MM.1S (cell line): ENCODE results near the gene YIPF6.

Experiments used
- DNase-seq: peaks from one replicate; pipeline ENCODE4 v3.0.0-alpha.2; 2015
- H2AFZ ChIP-seq: fragments of 300-600 bp; sonication (generic); 2 replicates; pipeline ENCODE4 v1.6.0; 2016; ENCODE audit warnings: antibody characterized with exemption, low read length
- H3F3A ChIP-seq: fragments of 300-600 bp; sonication (generic); 2 replicates; pipeline ENCODE4 v1.6.1; 2016; ENCODE audit warnings: mild to moderate bottlenecking, antibody characterized with exemption, low read length, moderate library complexity, mixed read lengths; ENCODE audit not compliant: insufficient read depth
- H3K27ac ChIP-seq: fragments of 300-600 bp; sonication (generic); 2 replicates; pipeline ENCODE4 v1.5.1; 2016; ENCODE audit warnings: mild to moderate bottlenecking, low read length
- H3K27me3 ChIP-seq: fragments of 300-600 bp; sonication (generic); replicated peaks from 2 replicates; pipeline ENCODE4 v1.6.0; 2016; ENCODE audit warnings: low read length; ENCODE audit not compliant: insufficient read depth
- H3K36me3 ChIP-seq: fragments of 300-600 bp; sonication (generic); replicated peaks from 2 replicates; pipeline ENCODE4 v1.6.1; 2016; ENCODE audit warnings: mild to moderate bottlenecking, low read length, mixed read lengths; ENCODE audit not compliant: insufficient read depth
- H3K4me1 ChIP-seq: fragments of 300-600 bp; sonication (generic); 2 replicates; pipeline ENCODE4 v1.6.1; 2016; ENCODE audit warnings: low read length, mixed read lengths
- H3K4me2 ChIP-seq: fragments of 300-600 bp; sonication (generic); 2 replicates; pipeline ENCODE4 v1.6.0; 2016; ENCODE audit warnings: low read depth, low read length
- H3K4me3 ChIP-seq: fragments of 300-600 bp; sonication (generic); 2 replicates; pipeline ENCODE4 v1.5.1; 2016; ENCODE audit warnings: low read length, mixed read lengths
- H3K79me2 ChIP-seq: fragments of 300-600 bp; sonication (generic); 2 replicates; pipeline ENCODE4 v1.6.1; 2016; ENCODE audit warnings: mixed run types, low read length, mixed read lengths
- H3K9ac ChIP-seq: fragments of 300-600 bp; sonication (generic); 2 replicates; pipeline ENCODE4 v1.6.1; 2016; ENCODE audit warnings: low read length, mixed read lengths
- H3K9me2 ChIP-seq: fragments of 300-600 bp; sonication (generic); replicated peaks from 2 replicates; pipeline ENCODE4 v1.6.1; 2016; ENCODE audit warnings: mild to moderate bottlenecking, low read length, mixed read lengths; ENCODE audit not compliant: insufficient read depth
- H3K9me3 ChIP-seq: fragments of 300-600 bp; sonication (generic); replicated peaks from 2 replicates; pipeline ENCODE4 v1.6.1; 2016; ENCODE audit warnings: mild to moderate bottlenecking, low read length, mixed read lengths; ENCODE audit not compliant: insufficient read depth
- H4K20me1 ChIP-seq: fragments of 300-600 bp; sonication (generic); 2 replicates; pipeline ENCODE4 v1.6.1; 2016; ENCODE audit warnings: mild to moderate bottlenecking, low read length, moderate library complexity, mixed read lengths; ENCODE audit not compliant: insufficient read depth
- CTCF ChIP-seq: fragments of 300-600 bp; sonication (generic); IDR thresholded peaks from 2 replicates; pipeline ENCODE4 v1.5.1; 2016; ENCODE audit warnings: antibody characterized with exemption, low read length, mixed read lengths
- EZH2 ChIP-seq: fragments of 300-600 bp; sonication (generic); optimal IDR thresholded peaks from 2 replicates; pipeline ENCODE3; 2017; ENCODE audit warnings: low read depth, mild to moderate bottlenecking, antibody characterized with exemption, low read length, mixed read lengths
- EZH2phosphoT487 ChIP-seq: fragments of 300-600 bp; sonication (generic); IDR thresholded peaks from 2 replicates; pipeline ENCODE4 v1.6.1; 2018; ENCODE audit warnings: antibody characterized with exemption, low read length

The YIPF6 gene

GRCh38 chrX:68579810-68580209 is 81.0 kb downstream of the YIPF6 start:
- no peak overlapping the region for H3K9ac ChIP-seq
- no peaks in the 10 kb centered on the region for H3K79me2 ChIP-seq
- no peaks in the 10 kb centered on the region for H3K36me3 ChIP-seq
- no peak overlapping the region for H2AFZ ChIP-seq
- no peak overlapping the region for H3K27ac ChIP-seq
- H3K4me1 ChIP-seq, result no peaks in the 10 kb centered on the region
- H3K27me3 ChIP-seq, result no peaks in the 10 kb centered on the region
- no peaks in the 10 kb centered on the region for H3K9me2 ChIP-seq
- H3K4me2 ChIP-seq, result no peak overlapping the region
- no peak for DNase-seq
- H3K4me3 ChIP-seq, result no peak overlapping the region
- no peaks in the 10 kb centered on the region for H3F3A ChIP-seq
- no peaks in the 10 kb centered on the region for H4K20me1 ChIP-seq
- TF ChIP-seq EZH2phosphoT487 (no peak), CTCF (no peak), EZH2 (no peak)
- H3K9me3 ChIP-seq, result no peaks in the 10 kb centered on the region

GRCh38 chrX:68584221-68584620 is 85.4 kb downstream of the YIPF6 start:
- no peaks in the 10 kb centered on the region for H3F3A ChIP-seq
- no peaks in the 10 kb centered on the region for H4K20me1 ChIP-seq
- H3K9me2 ChIP-seq, result no peaks in the 10 kb centered on the region
- no peak for DNase-seq
- no peaks in the 10 kb centered on the region for H3K36me3 ChIP-seq
- H2AFZ ChIP-seq, result no peak overlapping the region
- no peaks in the 10 kb centered on the region for H3K27me3 ChIP-seq
- H3K79me2 ChIP-seq, result no peaks in the 10 kb centered on the region
- H3K9ac ChIP-seq, result no peak overlapping the region
- TF ChIP-seq EZH2 (no peak), EZH2phosphoT487 (no peak), CTCF (no peak)
- no peaks in the 10 kb centered on the region for H3K4me1 ChIP-seq
- H3K4me2 ChIP-seq, result no peak overlapping the region
- no peak overlapping the region for H3K4me3 ChIP-seq
- H3K27ac ChIP-seq, result no peak overlapping the region
- H3K9me3 ChIP-seq, result no peaks in the 10 kb centered on the region
